Pons (tissue), 1 donor: ENCODE data around the gene HECTD3.
"Not testable (repeated sequence)": the region's sequence is repeated elsewhere in the genome, so short reads cannot be mapped to it uniquely, and the experiment has no call there.

Source experiments
- DNase-seq: peaks from one replicate; pipeline ENCODE4 v3.0.0-alpha.2; 2016; ENCODE audit warnings: low spot score

HECTD3 gene

DNA sequence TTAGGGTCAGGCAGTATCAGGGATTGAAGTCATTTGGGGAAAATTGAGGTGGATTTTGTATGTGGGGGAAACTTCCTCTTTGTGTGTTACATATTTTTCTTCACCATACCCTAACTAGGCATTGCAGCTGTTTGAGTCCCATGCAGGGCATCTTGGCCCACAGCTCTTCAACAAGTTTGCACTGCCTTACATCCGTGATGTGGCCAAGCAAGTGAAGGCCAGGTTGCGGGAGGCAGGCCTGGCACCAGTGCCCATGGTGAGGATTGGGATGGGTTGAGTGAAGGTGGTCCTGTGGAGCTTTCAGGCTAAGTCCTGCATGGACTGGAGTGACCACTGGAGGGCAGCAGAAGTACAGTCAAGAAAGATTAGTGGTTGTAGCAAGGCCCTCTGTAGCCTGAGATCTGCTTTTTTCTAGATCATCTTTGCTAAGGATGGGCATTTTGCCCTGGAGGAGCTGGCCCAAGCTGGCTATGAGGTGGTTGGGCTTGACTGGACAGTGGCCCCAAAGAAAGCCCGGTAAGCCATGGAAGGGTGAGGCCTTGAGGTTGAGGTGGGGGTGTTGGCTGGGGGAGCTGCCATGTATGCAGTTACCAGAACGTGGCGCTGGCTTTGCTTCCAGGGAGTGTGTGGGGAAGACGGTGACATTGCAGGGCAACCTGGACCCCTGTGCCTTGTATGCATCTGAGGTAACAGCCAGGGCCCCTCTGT is 3.4 kb upstream of the HECTD3 start:
- DNase-seq, result peak; percentile 89

DNA sequence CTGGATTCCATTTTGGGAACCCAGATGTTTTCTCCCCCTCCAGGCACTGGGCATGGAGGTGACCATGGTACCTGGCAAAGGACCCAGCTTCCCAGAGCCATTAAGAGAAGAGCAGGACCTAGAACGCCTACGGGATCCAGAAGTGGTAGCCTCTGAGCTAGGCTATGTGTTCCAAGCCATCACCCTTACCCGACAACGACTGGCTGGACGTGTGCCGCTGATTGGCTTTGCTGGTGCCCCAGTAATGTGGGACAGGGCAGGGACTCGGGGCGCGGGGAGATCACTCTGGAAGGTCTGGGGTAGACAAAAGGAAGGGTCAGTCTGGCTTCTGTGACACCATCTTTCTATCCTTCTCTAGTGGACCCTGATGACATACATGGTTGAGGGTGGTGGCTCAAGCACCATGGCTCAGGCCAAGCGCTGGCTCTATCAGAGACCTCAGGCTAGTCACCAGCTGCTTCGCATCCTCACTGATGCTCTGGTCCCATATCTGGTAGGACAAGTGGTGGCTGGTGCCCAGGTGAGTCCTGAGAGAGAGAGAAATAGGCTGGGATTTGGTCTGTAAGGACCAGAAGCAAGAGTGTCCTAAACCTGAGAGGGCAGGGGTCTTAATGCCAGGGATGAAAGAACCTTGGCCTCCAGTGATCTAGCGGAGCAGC is 2.6 kb upstream of the HECTD3 start:
- DNase-seq, result no peak

DNA sequence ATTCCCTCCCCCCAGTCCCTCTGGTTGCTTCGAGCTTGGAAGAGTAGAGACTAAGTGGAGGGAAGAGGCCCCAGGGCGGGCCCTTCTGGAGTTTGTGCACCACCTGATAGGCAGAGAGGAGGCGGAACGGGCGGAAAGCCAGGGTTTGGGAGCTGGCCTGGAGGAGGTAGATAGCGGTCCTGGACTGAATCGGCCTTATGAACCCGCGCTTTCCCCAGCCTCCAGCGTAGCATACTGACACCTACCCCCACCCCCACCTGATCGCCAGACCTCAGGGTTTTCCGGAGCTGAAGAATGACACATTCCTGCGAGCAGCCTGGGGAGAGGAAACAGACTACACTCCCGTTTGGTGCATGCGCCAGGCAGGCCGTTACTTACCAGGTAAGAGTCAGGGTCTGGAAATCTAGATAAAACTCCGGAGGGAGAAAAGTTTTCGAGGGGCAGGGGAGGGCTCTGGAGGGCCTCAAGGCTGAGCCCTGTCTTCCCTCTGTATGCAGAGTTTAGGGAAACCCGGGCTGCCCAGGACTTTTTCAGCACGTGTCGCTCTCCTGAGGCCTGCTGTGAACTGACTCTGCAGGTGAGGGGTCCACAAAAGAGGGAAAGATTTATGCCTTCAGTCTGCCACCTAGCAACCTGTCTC is 1.6 kb upstream of the HECTD3 start:
- DNase-seq, result peak; percentile 27

DNA sequence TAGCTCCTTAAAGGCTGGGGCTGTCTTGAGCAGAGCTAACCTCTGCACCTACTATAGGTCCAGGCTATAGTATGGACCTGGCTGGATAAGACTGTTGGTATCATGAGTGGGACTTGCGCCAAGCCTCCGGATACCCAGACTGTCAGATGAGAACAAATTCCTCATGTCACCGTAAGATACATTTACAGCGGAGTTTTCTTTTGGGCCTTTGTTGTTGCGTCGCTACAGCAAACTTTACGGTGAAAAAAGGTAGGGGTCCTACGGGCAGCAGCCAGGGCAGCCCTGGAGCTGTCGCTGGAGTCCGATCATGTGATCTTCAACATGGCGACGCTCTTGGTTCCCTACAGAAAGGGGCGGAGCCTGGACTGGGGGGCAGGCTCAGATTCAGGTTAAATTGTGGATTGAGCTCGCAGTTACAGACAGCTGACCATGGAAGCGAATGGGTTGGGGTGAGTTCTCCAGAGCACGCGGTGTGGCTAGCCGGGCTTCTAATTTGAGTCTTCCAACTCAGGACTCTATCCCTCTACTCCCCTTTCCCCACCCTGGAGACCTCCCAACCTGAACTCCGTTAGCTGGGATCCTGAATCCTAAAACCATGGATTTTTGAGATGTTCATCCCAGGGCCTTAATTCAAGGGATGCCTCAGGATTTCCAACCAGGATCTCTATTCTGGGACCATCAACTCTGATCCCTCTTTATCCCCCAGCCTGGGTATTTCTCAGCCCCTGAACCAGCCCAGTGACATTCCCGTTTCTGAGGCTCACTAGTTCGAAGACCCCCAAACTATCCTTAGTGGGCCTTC is 914 bp upstream of the HECTD3 start, which contains the start of gene UROD:
Gene UROD, plus strand, starts transcription at position 418 of the 802 bp plus-strand sequence. Its CDS starts 12 bp downstream, at position 430.
- DNase-seq, result peak; percentile 96

DNA sequence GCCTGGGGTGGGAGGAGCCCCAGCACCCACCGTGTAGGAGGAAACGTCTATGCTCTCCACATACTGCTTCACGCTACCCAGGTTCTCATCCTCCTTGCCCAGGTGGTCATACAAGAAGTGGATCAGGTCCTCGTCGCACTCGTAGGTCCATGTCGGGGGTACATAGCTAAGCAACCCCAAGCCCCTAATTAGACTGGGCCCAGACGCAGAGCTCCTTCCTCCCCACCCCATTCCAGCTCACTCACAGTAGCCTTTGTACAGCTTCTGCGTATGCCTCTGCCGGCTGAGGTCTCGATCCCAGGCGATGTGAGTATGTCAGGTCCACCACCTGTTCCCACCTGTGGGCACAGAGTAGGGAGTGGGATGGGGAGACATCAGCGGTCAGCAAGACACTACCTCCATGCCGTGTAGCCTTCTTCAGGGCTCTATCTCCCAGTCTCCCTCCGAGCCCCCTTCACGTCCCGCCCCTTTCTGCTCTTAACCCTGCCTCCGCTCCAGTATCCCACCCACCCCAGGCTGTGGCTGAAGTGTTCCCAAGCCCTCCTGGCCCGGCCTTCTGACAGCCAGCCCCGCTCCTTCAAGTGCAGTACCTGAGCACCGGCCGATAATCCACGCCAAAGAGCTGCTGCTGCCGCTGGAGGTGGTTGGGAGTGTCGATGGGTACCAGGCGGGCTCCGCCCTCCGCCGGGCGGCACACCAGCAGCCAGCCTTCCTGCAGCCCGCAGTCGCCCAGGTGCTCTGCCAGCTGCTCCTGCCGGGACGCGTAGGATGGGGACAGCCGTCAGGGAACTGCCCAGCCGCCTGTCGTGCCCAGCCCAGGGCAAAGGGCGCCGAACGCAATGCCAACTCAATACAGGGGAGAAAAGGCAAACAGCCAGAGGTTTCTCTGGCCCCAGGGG is 919 bp downstream of the HECTD3 start:
- DNase-seq, result no peak

DNA sequence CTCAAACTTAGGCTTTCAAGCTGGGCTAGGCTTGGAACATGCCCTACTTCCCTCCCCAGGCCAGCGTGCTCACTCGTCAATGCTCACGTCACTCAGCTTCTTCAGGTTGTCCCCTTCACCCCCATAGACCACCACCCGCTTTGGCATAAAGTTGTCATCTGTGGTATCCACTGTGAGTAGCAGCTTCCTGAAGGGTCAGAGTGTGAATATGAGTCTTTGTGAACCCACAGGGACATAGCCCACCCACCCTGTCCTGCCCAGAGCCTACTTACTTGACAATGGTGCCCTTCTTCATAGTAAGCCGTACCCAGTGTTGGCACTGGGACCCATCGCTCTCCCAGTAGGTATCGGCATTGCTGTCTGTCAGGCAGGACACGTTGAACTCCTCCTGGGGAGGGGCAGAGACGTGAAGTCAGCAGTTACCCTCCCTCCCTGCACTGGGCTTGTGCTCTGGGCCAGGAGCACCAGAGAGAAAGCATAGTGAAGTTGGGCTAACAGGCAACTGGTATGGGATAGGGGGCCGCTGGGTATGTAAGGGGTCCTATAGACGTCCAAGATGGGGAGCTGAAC is 1.7 kb downstream of the HECTD3 start:
- no peak for DNase-seq

DNA sequence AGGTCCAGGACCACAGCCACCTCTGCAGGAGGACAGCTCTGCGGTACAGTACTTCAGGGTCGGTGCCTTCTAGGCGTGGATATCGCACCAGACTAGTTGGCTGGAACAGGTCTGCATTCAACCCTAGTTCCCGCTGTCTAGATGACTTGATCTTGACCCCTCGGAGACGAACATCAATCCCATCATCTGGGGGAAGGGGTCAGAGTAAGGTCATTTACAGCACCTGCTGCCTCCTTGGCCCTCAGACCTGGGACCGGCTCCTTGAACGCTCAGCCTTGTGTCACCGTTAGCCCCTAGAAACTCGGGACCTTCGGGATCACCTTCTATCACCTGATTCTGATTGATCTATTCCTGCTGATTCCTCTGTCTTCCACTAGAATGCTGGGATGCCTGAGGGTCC is 2.6 kb downstream of the HECTD3 start:
- no peak for DNase-seq

DNA sequence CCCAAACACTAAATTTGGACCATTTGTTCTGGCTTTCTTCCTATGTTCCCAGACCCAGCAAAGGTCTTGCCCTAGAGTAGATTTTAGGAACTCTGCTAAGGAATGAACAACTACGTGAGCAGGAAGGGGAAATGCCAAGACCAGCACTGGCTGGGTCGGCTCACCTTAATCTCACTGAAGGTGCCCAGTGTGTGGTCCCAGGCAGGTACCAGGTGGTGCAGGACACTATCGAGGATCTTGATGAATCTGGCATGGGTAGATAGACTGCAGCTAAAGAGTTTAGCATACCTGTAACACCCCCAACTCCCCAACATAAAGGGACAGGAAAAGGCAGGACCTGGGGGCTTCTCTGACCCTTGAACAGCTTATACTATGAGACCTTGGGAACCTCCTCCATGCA is 3.0 kb downstream of the HECTD3 start:
- no peak for DNase-seq

DNA sequence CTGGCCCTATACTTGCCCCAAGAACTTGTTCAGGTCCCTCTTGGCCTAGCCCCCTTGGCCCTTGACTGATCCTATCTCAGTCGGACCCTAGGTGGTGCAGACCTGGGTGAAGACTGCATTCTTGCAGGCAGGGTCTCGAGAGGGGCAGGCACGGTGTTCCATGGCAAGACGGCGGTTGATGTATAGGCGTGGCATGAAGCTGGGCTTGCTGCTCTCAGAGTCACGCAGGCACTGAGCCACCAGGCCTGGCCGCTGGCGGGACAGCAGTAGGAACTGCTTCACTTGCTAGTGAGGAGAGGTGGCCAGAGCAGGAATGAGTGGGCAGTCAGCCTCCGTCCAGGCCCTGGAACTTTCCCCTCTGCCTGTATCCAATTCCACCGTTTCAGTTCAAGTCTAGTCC is 3.8 kb downstream of the HECTD3 start:
- no peak for DNase-seq

DNA sequence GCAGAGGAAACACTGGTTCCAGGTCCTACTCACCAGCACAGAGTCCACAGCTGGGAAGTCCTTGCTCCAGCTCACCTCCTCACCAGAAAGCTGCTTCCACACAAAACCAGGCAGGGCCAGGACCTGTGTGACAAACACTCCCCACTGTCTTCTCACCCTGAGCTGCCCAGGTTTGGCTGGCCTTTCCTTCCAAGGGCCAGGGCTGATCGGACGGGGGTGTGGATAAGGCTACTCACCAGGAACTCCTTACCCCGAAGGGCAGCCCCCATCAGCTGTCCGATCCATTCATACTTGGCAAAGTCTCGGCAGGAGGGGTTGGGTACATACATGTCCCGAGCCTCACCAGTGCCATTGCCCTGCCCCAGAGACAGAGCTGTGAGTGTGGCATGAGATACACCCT is 5.4 kb downstream of the HECTD3 start:
- no peak for DNase-seq

DNA sequence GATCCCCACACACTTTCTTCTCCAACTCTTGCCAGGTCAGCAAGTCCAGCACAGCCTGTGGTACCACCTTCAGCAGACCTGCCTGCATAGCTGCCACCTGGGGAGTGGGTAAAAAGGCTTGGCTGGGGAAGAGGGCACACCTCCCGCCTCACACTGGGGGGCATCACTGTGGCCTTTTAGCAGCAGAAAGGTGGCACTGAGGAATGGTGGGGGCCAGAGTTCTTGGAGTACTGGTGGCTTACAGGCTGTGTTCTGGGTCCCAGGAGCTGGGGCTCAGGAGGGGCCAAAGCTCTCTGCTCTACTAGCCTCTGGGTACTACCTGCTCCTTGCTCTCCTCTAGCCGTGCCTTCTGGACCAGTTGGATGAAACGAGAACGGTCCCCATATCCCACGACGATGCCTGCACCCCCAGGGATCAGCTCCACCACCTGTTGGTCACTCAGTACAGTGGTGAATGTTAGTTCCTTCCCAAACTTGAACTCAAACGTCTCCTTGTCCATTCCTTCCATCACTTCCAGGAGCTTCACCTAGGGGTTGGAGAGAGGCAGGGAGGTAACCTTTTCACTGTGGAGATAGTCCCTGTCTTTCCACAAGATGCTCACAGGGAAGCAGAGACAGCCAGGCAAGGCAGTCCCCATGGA is 6.7 kb downstream of the HECTD3 start:
- no peak for DNase-seq

DNA sequence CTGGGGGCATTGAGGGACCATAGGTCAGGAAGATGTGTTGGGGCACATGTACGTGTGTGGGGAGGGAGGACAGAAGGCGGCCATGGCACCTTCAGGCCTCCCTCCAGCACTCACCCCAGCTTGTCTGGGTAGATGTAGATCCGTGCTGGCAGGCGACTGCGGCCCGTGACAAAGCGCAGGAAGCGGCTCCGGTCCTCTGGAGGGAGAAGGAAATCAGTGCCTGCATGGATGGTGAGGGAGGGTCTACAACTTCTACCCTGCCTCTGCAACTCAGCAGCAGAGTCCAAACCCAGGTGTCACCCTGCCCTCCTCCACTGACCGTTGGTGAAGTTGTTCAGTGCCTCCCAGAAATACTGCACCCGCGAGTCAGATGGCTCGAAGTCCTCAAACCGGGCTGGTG is 7.4 kb downstream of the HECTD3 start:
- no peak for DNase-seq

DNA sequence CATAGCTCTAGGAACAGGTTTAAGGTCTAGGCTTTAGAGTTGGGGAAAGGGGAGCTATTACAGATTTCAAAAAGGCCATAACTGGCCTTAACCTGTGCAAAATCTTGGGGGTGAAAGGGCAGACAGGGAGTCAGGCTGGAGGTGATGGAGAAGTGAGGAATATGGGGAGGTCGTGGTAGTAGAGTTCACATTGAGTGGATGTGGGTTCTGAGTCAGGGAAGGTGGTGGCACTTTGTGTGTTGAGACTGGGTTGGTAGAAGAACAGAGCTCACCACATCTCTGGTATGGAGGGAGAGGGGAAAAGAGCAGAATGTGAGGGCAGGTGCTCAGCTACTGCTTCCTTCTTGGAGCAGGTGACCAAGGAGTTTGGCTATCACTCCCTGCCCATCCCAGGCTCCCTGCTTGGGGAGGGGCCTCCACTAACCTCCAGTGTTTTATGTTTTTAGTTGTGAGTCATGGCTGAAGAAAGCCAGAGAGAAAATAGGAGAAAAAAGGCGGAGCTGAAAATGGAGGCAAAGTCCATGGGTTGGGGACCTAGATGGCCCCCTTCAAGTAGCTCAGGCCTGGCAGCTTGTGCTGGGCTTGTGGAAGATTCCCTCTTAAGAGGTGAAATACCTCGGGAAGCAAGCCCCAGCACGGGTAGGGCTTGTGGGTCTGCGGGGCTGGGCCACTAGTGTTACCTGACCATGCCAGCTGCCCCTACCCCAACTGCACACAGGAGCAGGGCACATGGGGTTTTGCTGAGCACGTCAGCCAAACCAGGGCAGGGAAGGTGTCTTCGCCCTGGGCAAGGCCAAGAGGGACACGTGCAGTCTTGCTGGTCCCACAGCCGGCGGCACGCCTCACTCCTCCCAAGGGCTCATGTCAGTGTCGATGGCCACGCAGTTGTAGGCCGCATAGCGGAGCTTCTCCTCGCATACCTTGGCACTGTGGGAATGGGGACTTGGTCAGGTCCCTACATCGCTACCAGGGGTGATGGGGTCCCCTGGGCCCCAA is 8.2 kb downstream of the HECTD3 start:
- DNase-seq, result no peak

DNA sequence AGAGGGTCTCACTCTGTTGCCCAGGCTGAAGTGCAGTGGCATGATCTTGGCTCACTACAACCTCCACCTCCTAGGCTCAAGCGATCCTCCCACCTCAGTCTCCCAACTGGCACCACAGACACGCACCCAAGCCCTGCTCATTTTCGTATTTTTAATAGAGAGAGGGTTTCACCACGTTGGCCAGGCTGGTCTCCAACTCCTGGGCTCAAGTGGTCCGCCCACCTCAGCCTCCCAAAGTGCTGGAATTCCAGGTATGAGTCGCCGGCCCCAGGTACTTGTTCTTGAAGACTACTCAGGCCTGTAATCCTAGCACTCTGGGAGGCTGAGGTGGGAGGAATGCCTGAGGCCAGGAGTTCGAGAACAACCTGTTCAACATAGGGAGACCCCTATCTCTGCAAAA is 9.5 kb downstream of the HECTD3 start:
- DNase-seq, result not testable (repeated sequence)

DNA sequence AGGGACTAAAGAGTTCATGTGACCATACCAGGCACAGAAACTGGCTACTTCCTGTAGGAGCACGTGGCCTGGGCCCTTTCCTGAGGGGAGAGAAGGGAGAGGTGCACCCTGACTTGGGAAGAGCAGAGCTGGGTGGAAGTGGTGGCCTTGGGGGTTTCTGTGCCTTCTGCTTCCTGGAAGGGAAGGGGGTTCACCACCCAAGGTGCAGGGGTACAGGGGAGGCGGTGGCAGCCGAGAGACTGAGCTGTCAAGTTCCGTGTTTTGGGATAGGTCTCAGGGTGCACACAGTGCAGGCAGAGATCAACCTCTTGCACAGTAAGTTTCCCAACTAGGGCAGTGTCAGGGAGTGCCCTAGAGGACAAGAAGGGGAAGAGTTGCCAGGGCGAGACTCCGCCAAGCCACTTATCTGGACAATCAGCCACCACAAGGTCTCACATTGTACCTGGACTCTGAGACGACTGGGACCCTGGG is 10.1 kb downstream of the HECTD3 start:
- DNase-seq, result peak; percentile 36

DNA sequence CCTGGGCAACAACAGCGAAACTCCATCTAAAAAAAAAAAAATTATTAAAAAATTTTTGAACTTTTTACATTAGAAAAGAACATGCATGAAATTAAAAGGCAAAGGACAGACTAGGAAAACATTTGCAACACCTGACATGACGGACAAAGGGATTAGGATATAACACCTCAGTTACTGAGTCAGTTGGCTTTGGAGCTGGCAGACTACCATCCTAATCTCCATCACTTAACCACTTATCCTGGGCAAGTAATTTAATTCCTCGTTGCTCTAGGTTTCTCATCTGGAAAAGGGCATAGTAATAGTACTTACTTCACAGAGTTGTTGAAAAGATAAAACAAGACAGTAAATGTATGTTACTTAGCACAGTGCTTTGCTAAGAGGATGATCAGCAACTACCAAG is 11.9 kb downstream of the HECTD3 start:
- DNase-seq, result no peak

DNA sequence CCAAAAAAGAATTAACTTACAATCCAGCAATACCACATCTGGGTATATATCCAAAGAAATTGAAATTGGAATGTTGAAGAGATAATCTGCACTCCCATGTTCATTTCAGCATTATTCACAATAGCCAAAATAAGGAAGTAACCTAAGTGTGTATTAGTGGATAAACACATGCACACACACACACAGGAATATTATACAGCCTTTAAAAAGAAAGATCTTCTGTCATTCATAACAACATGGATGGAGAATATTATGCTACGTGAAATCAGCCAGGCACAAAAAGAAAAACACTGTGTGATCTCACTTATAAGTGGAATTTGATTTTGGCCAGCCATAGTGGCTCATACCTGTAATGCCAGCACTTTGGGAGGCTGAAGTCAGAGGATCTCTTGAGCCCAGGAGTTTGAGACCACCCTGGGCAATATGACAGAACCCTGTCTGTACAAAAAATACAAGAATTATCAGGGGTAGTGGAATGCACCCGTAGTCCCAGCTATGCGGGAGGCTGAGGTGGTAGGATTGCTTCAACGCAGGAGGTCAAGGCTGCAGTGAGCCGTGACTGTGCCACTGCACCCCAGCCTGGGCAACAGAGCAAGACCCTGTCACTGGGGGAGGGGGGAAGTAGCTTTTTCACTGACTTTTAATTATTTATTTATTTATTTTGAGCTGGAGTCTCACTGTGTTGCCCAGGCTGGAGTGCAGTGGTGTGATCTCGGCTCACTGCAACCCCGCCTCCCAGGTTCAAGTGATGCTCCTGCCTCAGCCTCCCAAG is 15.5 kb downstream of the HECTD3 start:
- no peak for DNase-seq

DNA sequence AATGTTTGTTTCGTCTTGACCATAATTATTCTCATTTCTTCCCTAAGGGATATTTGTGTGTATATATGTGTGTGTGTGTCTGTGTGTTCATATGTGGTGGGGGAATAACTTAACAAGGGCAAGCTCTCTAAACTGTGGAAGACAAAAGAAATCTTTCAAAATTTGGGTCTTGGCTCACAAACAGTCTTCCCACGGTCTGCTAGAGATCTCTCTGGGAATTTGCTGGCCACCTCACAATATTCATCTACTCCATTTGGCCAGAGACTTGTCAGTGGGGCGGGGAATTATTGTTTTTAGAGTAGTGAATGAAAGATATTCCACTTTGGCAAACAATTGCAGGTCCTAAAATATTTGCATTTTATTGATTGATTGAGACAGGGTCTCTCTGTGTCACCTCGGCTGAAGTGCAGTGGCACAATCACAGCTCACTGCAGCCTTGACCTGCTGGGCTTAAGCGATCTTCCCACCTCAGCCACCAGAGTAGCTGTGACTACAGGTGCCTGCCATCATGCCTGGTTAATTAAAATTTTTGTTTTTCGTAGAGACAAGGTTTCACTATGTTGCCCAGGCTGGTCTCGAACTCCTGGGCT is 16.7 kb downstream of the HECTD3 start:
- DNase-seq, result no peak
